ENCODE results near the gene MLLT3. TPM values are rescaled to one million over a fixed set of nuclear protein-coding genes. Genes with fewer than 3 reads are reported as not detected.

MLLT3 gene
- total and polyA plus RNA-seq, 2 donors (not counting 3 experiments of a cell fraction or from before 2014, with no cell fraction given): 6.1 to 10.0 TPM

DNA sequence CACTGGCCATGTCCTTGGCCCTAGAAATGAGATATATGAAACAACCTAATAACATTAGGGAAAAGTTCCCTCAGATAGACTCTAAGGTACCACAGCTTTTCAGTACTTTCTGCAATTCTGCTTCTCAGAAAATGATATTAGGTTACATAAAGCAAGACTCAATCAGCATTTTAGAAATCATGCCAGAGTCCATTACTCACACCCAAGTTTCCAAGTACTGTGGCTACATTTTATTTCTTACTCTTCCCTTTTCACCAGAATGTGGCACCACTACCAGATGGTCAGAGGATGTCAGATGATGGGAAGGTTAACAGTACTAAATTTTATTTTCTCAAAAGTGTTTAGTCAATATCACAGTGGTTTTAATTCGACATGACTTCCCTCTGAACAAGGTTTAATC, 217.2 kb downstream of the MLLT3 start:
- DNase-seq (ENCODE audit: low read depth, low spot score) (no peak), FAIRE-seq (no peak)
- ChIA-PET POLR2A (no interaction called here), CTCF (interaction anchor here (0.8 kb wide), 1 partner anchor 27 kb away, joined by 3 read pairs; no protein-coding TSS in a partner anchor)
- Histone ChIP-seq H3K79me2 (ENCODE audit: control insufficient read depth, insufficient read depth, low read length) (no peaks in the 10 kb centered on the region), H3K27me3 (ENCODE audit: control insufficient read depth in 2 of 2, insufficient read depth in 2 of 2, low read length in 2 of 2) (no peaks in the 10 kb centered on the region), H4K20me1 (replicated peaks; ENCODE audit: control insufficient read depth, extremely low read depth, insufficient read depth, low read length) (no peaks in the 10 kb centered on the region), H2AFZ (ENCODE audit: low read depth, low read length) (no peak overlapping the region), H3K9me1 (replicated peaks; ENCODE audit: control insufficient read depth, extremely low read depth, insufficient read depth, low read length) (no peaks in the 10 kb centered on the region), H3K4me2 (ENCODE audit: insufficient read depth, low read length) (no peak overlapping the region), H3K4me3 (replicated peaks in 1 of 3; ENCODE audit: insufficient read depth in 1 of 3, low read depth in 1 of 3, low read length in 3 of 3) (no peak overlapping the region), H3K9me3 (replicated peaks; ENCODE audit: control insufficient read depth, insufficient read depth, low read length) (no peaks in the 10 kb centered on the region), H3K27ac (ENCODE audit: insufficient read depth, low read depth, low read length) (no peak overlapping the region), H3K4me1 (ENCODE audit: control insufficient read depth, extremely low read depth, insufficient read depth, low read length) (peaks cover 3% of the 10 kb centered on the region), H3K36me3 (ENCODE audit: control insufficient read depth in 2 of 2, extremely low read depth in 1 of 2, insufficient read depth in 2 of 2, low read length in 2 of 2) (no peaks in the 10 kb centered on the region), H3K9ac (replicated peaks; ENCODE audit: extremely low read depth, insufficient read depth, low read length) (no peak overlapping the region)
- no TSS peak for BruUV-seq (replicated peaks)
- TF ChIP-seq MYC (IDR thresholded peaks at IDR 0.05; ENCODE audit: low read depth, low read length) (no peak), POLR2A (IDR thresholded peaks at IDR 0.05; ENCODE audit: low read depth, low read length) (no peak), GATA2 (IDR thresholded peaks at IDR 0.05; ENCODE audit: insufficient read depth, insufficient read length, low read depth, low read length) (no peak), POLR2AphosphoS5 (IDR thresholded peaks at IDR 0.05; ENCODE audit: insufficient read depth, low read depth, low read length) (no peak), JUN (IDR thresholded peaks at IDR 0.05; ENCODE audit: borderline replicate concordance, insufficient read depth, insufficient read length, low read depth) (no peak), FOS (IDR thresholded peaks at IDR 0.05; ENCODE audit: borderline replicate concordance, insufficient read depth, low read length) (no peak), EZH2 (IDR thresholded peaks at IDR 0.05; ENCODE audit: borderline replicate concordance, low read depth, low read length, severe bottlenecking) (no peak)
- TF ChIP-seq, protein P1, sequence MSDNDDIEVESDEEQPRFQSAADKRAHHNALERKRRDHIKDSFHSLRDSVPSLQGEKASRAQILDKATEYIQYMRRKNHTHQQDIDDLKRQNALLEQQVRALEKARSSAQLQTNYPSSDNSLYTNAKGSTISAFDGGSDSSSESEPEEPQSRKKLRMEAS (IDR thresholded peaks at IDR 0.05; ENCODE audit: insufficient read depth, insufficient read length): no peak
- TF ChIP-seq, protein P2, sequence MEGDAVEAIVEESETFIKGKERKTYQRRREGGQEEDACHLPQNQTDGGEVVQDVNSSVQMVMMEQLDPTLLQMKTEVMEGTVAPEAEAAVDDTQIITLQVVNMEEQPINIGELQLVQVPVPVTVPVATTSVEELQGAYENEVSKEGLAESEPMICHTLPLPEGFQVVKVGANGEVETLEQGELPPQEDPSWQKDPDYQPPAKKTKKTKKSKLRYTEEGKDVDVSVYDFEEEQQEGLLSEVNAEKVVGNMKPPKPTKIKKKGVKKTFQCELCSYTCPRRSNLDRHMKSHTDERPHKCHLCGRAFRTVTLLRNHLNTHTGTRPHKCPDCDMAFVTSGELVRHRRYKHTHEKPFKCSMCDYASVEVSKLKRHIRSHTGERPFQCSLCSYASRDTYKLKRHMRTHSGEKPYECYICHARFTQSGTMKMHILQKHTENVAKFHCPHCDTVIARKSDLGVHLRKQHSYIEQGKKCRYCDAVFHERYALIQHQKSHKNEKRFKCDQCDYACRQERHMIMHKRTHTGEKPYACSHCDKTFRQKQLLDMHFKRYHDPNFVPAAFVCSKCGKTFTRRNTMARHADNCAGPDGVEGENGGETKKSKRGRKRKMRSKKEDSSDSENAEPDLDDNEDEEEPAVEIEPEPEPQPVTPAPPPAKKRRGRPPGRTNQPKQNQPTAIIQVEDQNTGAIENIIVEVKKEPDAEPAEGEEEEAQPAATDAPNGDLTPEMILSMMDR (IDR thresholded peaks at IDR 0.05; ENCODE audit: extremely low read depth in 1 of 2, insufficient read depth in 1 of 2, low read depth in 1 of 2, low read length in 2 of 2): no peak
- dilution Hi-C loops (cut with MboI; ENCODE audit: extremely low pct_ligation_motif_present, low sequenced_read_pairs) (no loop called here), intact Hi-C loops (cut with micrococcal nuclease) (loop anchor here (5.0 kb wide), 1 partner anchor 478 kb away; no protein-coding TSS in a partner anchor)

All from endothelial cell of umbilical vein (primary cell).